GM12874 (cell line): ENCODE measurements around the gene DDHD1.

Experiments
- CTCF ChIP-seq: IDR thresholded peaks from 2 replicates; pipeline ENCODE4 v1.5.1; 2011; ENCODE audit warnings: low read depth, mild to moderate bottlenecking, control low read depth, low read length, moderate library complexity; ENCODE audit not compliant: insufficient read depth

The DDHD1 gene

DNA sequence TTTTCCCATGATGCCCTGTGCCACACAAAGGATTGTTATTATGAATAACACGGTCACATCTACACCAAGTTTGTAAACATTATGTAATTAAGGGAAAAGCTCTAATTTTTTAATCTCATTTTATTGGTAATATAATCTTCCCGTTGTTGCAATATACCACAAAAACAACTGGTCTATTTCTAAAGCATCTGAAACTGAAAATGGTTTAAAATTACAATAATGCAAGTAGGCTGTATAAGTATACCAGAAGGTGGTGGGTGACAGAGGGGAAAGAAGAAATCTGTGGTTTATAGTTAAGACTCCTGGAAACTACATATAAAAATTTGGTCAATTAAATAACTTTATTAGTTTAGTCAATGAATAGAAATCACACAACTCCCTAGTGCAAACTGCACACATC lies 5.2 kb downstream of the DDHD1 start:
- TF ChIP-seq CTCF, result no peak

- no peak for TF ChIP-seq CTCF
These were observed 5.9 kb downstream of the DDHD1 start for GRCh38 chr14:53147208-53147607.

DNA sequence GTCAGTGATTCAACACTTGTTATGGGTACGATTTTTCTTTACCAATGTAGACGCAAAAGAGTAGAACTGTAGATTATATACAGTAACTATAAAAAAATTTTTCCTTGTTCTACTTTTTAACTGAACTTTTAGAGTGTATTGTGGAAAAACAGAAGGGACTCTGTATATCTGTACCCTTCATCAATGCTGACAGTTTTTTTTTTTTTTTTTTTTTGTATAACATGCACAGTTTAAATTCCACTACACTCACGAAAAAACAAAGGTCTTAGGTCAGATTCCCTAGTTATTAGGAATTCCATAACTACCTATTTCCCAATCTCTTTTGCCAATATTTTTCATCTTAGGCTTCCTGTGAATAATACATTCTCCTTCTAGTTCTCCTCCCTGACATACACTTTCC lies 6.4 kb downstream of the DDHD1 start:
- TF ChIP-seq CTCF, result no peak

DNA sequence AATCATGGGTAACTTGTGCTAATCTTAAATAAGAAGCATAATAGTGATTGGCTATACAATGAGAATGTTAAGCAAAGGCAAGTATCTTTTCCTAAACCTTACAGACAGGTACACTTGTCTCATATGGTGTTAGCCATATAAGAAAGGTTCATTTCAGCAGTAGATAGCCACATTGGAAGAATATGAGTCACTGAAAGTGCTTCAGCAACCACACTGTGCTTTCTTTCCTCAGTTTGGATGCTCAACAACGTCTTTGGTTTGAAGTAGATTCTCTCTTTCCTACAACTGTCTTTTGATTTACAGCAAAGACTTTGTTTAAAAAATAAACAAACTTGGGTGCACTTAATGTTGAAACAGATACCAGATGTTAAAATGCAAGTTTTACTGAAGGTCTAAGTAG lies 8.9 kb downstream of the DDHD1 start:
- TF ChIP-seq CTCF, result no peak

GRCh38 chr14:53140585-53140984 lies 12.5 kb downstream of the DDHD1 start:
- no peak for TF ChIP-seq CTCF

- TF ChIP-seq CTCF, result no peak
These were observed 15.4 kb downstream of the DDHD1 start for GRCh38 chr14:53137568-53138203.

- no peak for TF ChIP-seq CTCF
These were observed 24.7 kb downstream of the DDHD1 start for GRCh38 chr14:53128303-53129028.
